D341Med (cell line): ENCODE data around the gene MBNL2.

ENCODE experiments used
- DNase-seq: peaks from one replicate; pipeline ENCODE4 v3.0.0; 2012; ENCODE audit warnings: low spot score

Gene MBNL2

GRCh38 chr13:97274829-97275649, 52.9 kb downstream of the MBNL2 start:
- DNase-seq = no peak

- no peak for DNase-seq
Observed at GRCh38 chr13:97275776-97276501, 53.8 kb downstream of the MBNL2 start.

- DNase-seq = no peak
Observed at GRCh38 chr13:97276862-97277269, 54.7 kb downstream of the MBNL2 start.

- no peak for DNase-seq
Observed at GRCh38 chr13:97278435-97279411, 56.6 kb downstream of the MBNL2 start.

GRCh38 chr13:97279913-97280312, 57.8 kb downstream of the MBNL2 start:
- DNase-seq = no peak

- no peak for DNase-seq
Observed at GRCh38 chr13:97280478-97280877, 58.3 kb downstream of the MBNL2 start.

GRCh38 chr13:97281028-97281427, 58.9 kb downstream of the MBNL2 start:
- no peak for DNase-seq

GRCh38 chr13:97282705-97283104, 60.6 kb downstream of the MBNL2 start:
- DNase-seq = no peak

- DNase-seq = no peak
Observed at GRCh38 chr13:97283888-97284287, 61.8 kb downstream of the MBNL2 start.

- no peak for DNase-seq
Observed at GRCh38 chr13:97284558-97284957, 62.4 kb downstream of the MBNL2 start.

- DNase-seq = no peak
Observed at GRCh38 chr13:97285221-97285955, 63.3 kb downstream of the MBNL2 start.

- DNase-seq = no peak
Observed at GRCh38 chr13:97286317-97287046, 64.3 kb downstream of the MBNL2 start.

- no peak for DNase-seq
Observed at GRCh38 chr13:97287047-97287383, 64.9 kb downstream of the MBNL2 start.

GRCh38 chr13:97288486-97288900, 66.4 kb downstream of the MBNL2 start:
- DNase-seq = no peak

GRCh38 chr13:97289514-97290298, 67.6 kb downstream of the MBNL2 start:
- DNase-seq = no peak

GRCh38 chr13:97295283-97296182, 73.4 kb downstream of the MBNL2 start:
- DNase-seq = no peak

- no peak for DNase-seq
Observed at GRCh38 chr13:97296740-97297139, 74.6 kb downstream of the MBNL2 start.

GRCh38 chr13:97298816-97299215, 76.7 kb downstream of the MBNL2 start:
- DNase-seq = no peak

GRCh38 chr13:97300871-97301270, 78.7 kb downstream of the MBNL2 start:
- no peak for DNase-seq
